HG03442 (cell line): Measurements from ENCODE around the gene OR8A1.

Source experiments
- ATAC-seq: cut with Tn5 transposase; IDR thresholded peaks from one replicate; pipeline ENCODE4 v1.9.1; 2021; ENCODE audit warnings: mild to moderate bottlenecking, moderate library complexity; ENCODE audit not compliant: unreplicated experiment

OR8A1 gene

GRCh38 chr11:124569697-124570096, at the start of gene OR8A1:
Gene OR8A1 (plus strand): TSS chr11:124569997. CDS start chr11:124570120, 123 bp downstream.
- no peak for ATAC-seq

GRCh38 chr11:124520550-124520854, 49.3 kb upstream of the OR8A1 start:
- no peak for ATAC-seq

GRCh38 chr11:124533626-124534025, 36.2 kb upstream of the OR8A1 start:
- no peak for ATAC-seq

DNA sequence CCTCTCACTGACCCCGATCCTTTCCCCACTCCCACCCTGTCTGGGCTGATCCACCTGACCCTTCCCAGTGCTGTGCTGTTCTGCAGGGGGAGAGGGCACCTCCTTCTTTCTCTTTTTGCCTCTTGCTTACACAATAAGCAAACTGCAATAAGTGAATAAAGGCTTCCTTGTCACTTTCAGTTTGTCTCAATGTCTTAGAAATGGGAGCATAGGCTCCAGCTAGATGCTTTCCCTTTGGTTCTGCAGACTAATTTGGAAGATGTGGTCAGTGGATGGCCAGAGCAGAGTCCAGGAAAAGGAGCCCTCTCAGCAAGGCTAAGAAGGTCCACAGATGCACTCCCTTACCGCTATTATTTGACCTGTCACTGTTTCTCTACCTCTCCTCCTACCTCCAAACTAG, 35.7 kb upstream of the OR8A1 start:
- no peak for ATAC-seq

DNA sequence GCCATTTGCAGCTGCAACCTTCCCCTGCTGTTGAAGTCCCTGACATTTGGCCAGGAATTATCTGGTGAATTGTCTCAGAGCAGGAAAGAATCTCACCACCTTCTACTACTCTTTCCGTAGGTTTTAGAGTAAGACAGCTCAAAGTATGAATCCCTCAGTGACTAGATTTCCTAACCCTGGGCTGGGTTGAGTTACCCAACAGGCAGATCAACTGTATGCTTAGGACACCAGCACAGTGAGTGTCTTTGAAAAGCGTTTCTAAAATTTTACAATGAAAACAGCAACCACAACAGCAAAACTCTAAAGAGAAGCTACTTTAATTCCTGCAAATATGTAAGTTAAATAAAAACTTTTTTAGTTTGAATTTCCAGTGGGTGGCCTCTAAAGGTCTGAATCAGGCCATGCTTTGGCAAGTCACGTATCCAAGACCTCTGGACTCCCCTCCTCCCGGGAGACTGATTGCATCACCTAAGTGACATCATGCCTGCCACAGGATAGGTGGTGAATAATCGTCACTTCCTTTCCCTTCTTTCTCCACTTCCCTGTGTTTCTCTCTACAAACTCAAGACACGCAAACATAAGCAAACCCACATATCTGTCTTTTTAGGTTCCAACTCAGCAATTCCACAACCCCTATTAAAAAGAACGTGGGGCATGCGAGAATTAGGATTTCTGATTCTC, 34.1 kb upstream of the OR8A1 start:
- no peak for ATAC-seq

GRCh38 chr11:124536520-124536919, 33.3 kb upstream of the OR8A1 start:
- ATAC-seq, result no peak

DNA sequence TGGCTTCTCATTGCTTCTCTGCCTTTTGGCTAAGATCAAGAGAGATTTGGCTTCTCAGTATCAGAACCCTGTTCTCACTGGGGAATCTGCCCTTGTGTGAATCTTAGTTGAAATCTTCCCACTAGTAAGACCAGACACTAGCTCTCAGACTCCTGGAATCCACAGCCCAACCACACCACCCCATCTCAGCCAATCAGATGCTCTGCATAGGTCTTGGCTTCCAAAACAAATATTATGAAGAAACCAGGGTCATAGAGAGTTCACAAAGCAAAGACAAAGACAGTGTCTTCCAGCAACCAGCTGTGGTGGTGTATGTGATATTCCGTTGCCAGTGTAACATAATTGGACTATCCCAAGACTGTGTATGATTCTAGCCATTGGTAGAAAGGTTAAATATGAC, 31.8 kb upstream of the OR8A1 start:
- no peak for ATAC-seq

- no peak for ATAC-seq
These were observed 28.6 kb upstream of the OR8A1 start for GRCh38 chr11:124541204-124541603.

DNA sequence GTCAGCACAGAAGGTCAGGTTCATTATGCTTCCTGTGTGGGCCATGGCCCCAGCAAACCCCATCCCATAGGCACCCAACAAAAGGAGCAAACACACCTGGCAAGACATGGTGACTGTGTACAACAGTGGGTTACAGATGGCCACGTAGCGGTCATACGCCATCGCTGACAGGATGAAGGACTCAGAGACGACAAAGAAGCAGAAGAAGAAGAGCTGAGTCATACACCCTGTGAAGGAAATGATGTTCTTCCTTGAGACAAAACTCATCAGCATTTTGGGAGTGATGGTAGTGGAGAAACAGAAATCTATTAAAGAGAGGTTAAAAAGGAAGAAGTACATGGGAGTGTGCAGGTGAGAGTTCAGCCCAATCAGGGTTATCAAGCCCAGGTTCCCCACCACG, 26.7 kb upstream of the OR8A1 start:
- no peak for ATAC-seq

DNA sequence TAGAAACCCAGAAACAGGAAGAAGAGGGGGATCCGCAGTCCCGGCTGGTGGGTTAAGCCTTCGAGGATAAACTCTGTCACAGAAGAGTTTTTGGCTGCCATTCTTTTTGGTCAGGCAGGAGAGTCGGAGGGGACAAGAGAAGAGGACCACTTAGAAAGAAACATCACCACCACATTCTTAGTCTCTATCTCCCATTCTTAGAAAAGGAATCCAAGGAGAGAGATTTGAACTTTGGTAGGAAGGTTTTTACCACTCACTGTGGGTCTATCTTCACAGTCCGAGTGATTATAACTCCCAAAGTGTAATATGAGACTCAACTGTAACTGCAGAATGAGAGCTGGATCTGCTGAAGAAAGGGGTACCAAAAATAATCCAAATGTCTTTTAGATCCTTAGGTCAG, 26.2 kb upstream of the OR8A1 start, which contains the start of gene OR8B12:
TSS of gene OR8B12 (minus strand) at position 101 of the 400 bp plus-strand sequence. CDS start at position 101, 0 bp downstream.
- ATAC-seq, result no peak

GRCh38 chr11:124551189-124551588, 18.6 kb upstream of the OR8A1 start:
- no peak for ATAC-seq

DNA sequence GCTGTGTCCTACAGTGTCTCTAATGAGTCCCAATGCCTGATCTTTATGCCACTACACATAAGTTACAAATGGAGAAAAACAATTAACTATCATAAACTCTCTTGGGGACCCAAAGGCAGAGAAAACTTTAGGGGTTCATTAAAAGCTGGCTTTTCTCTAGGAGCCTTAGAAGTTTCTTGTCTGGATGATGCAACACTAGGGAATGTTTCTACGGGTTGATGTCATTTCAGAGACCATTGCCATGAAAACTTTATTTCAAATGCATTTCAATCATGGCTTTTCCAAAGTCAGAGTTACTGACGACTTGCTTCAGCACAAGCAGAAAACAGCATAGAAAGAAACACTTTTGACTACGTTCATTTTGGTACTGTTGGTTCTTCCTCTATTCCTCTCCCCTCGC, 17.8 kb upstream of the OR8A1 start:
- no peak for ATAC-seq

- no peak for ATAC-seq
These were observed 13.0 kb upstream of the OR8A1 start for GRCh38 chr11:124556828-124557227.

GRCh38 chr11:124570160-124570559, 363 bp downstream of the OR8A1 start:
- ATAC-seq, result no peak

- no peak for ATAC-seq
These were observed 8.1 kb downstream of the OR8A1 start for GRCh38 chr11:124577716-124578427.

DNA sequence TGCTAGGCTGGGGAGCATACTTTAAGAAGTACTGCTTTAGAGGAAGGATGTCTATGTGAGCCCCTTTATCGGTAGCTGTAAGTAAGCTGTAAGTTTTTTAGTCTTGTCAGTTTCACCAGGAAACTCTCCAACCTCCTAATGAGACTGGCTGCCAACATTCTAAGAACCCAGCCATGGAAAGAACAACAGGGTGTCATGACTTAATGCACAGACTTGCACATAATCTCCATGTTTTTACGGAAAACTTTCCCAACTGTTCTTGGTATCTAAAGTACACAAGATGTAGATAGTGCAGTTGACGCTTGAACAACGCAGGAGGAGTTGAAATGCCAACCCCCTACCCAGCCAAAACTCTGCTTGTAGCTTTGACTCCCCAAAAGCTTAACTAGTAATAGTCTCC, 9.0 kb downstream of the OR8A1 start:
- ATAC-seq, result no peak

DNA sequence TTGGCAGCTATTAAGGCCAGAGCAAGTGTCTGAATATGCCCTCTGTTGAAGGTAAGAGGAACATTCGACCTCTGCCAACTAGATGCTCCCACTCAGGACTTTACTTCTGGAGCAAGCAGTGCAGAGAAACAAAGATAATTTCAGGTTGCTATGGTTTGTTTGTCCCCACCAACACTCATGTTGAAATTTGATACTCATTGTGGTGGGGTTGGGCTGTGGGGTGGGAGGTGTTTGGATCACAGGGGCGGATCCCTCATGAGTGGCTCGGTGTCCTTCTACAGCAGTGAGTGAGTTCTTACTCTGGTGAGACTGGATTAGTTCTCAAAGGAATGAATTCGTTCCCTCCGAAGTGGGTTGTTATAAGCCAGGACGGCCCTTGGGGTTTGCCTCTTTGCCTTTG, 12.0 kb downstream of the OR8A1 start:
- ATAC-seq, result no peak

DNA sequence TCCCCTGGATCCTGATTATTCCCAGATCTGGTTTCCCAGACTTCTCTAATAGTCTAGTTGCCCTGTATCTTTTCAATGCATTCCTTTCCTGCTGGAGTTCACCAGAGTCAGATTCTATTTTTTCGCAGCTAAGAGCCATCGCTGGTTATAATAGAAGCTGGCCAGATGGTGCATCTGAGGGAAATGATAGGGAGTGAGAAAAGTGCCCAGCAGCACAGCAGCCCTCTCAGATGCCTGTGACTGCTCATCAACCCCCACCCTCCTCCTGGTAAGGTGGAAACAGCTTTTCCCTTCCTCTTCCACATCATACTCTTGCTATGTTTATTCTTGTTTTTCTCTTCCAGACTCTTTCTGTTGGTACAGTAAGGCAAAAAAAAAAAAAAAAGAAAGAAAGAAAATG, 12.8 kb downstream of the OR8A1 start:
- no peak for ATAC-seq

GRCh38 chr11:124583781-124584180, 14.0 kb downstream of the OR8A1 start:
- no peak for ATAC-seq

- no peak for ATAC-seq
These were observed 15.0 kb downstream of the OR8A1 start for GRCh38 chr11:124584681-124585372.

DNA sequence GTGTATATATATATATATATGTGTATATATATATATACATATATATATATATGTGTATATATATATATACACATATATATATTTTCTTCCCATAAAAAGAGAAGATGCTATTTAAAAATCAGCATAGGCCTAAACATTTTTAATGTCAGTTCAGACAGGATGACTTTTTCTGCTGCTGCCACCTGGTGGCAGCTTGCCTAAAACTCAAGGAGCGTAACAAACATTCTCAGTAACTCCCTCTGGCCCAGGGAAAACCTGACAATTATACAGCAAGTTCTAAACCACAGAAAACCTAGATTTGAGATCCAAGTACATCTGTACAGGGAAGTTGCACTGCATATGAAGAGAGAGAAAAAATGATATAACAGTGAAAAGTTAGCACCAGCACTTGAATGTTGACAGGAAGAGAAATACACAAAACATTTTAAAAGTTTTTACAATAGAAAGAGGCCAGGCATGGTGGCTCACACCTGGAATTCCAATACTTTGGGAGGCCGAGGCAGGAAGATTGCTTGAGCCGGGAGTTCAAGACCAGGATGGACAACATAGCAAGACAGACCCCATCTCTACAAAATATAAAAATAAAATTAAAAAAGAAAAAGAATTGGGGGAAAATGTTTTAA, 16.6 kb downstream of the OR8A1 start:
- ATAC-seq, result no peak

DNA sequence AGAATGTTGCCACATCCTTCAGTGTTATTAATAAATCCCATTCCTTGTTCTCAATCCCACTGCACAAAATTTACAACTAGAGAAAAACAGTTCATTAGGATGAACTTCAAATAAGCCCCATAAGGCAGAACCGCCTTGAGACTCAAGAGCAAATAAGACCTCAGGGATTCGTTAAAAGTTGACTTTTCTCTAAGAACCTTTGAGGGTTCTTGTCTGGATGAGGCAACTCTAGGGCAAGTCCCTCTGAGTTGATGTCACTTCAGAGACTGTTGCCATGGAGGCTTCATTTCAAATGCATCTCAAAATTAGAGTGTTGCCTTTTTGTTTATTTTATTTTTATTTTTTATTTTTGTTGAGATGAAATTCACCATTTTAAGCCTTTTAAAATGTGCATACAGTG, 21.6 kb downstream of the OR8A1 start:
- ATAC-seq, result no peak
